HepG2 (cell line): ENCODE results near the gene PSMD3. TPM values are rescaled to one million over a fixed set of nuclear protein-coding genes. Genes with fewer than 3 reads are reported as not detected.

ENCODE experiments used
- EP300 ChIP-seq, 3 experiments: sonication (generic) in 1 of 3; formaldehyde crosslinking in 1 of 3; IDR thresholded peaks; 2 replicates each; pipeline versions ENCODE4 v1.5.1 to v1.6.1; 2011 to 2020; ENCODE audit warnings: low read depth in 2 of 3, low read length in 2 of 3, borderline replicate concordance in 1 of 3, improper control_type of control experiment in 1 of 3, mild to moderate bottlenecking in 1 of 3, missing genetic modification reagents in 1 of 3, moderate library complexity in 1 of 3
- GTF3A ChIP-seq: sonication (generic); formaldehyde crosslinking; conservative IDR thresholded peaks from 2 replicates; pipeline ENCODE4 v1.4.0; 2020; ENCODE audit warnings: mild to moderate bottlenecking, missing genetic modification reagents
- HNRNPLL ChIP-seq: fragments of 200-400 bp; formaldehyde crosslinking; IDR thresholded peaks from 2 replicates; pipeline ENCODE4 v1.6.1; 2017; ENCODE audit warnings: mild to moderate bottlenecking, low read depth, low read length; ENCODE audit not compliant: poor library complexity, severe bottlenecking
- HOXA3 ChIP-seq: sonication (generic); formaldehyde crosslinking; IDR thresholded peaks from 2 replicates; pipeline ENCODE4 v1.5.0; 2020; ENCODE audit warnings: missing genetic modification reagents
- ISX ChIP-seq: sonication (generic); formaldehyde crosslinking; conservative IDR thresholded peaks from 2 replicates; pipeline ENCODE4 v1.5.0; 2020; ENCODE audit warnings: missing genetic modification reagents
- KLF15 ChIP-seq: sonication (generic); formaldehyde crosslinking; IDR thresholded peaks from 2 replicates; pipeline ENCODE4 v1.8.1; 2023; ENCODE audit warnings: borderline replicate concordance, mild to moderate bottlenecking, inconsistent platforms, missing genetic modification reagents, mixed read lengths
- NFKBIZ ChIP-seq: IDR thresholded peaks from 2 replicates; pipeline ENCODE4 v1.6.1; 2018; ENCODE audit warnings: missing genetic modification reagents, missing compliant biosample characterization
- NPAS2 ChIP-seq: sonication (generic); formaldehyde crosslinking; IDR thresholded peaks from 2 replicates; pipeline ENCODE4 v1.8.0; 2022; ENCODE audit warnings: mild to moderate bottlenecking, missing genetic modification reagents, borderline replicate concordance
- RAD21 ChIP-seq: fragments of 450-650 bp; formaldehyde crosslinking; IDR thresholded peaks from 2 replicates; pipeline ENCODE4 v1.5.0; 2020; ENCODE audit warnings: mild to moderate bottlenecking
- TAF1 ChIP-seq: sonication (generic); formaldehyde crosslinking; IDR thresholded peaks from 2 replicates; pipeline ENCODE4 v1.4.0; 2020; ENCODE audit warnings: missing genetic modification reagents
- TARDBP ChIP-seq: sonication (generic); formaldehyde crosslinking; IDR thresholded peaks from 2 replicates; pipeline ENCODE4 v1.8.0; 2022; ENCODE audit warnings: mild to moderate bottlenecking, missing genetic modification reagents
- TBX2 ChIP-seq: sonication (generic); formaldehyde crosslinking; IDR thresholded peaks from 2 replicates; pipeline ENCODE4 v1.5.0; 2020; ENCODE audit warnings: missing genetic modification reagents, mild to moderate bottlenecking, borderline replicate concordance
- ZFAT ChIP-seq: sonication (generic); formaldehyde crosslinking; conservative IDR thresholded peaks from 2 replicates; pipeline ENCODE4 v1.8.1; 2023; ENCODE audit warnings: missing genetic modification reagents, inconsistent platforms
- ZHX1 ChIP-seq: sonication (generic); formaldehyde crosslinking; IDR thresholded peaks from 2 replicates; pipeline ENCODE4 v1.8.1; 2022; ENCODE audit warnings: low read depth, mild to moderate bottlenecking, missing genetic modification reagents
- ZNF501 ChIP-seq: sonication (generic); formaldehyde crosslinking; IDR thresholded peaks from 2 replicates; pipeline ENCODE4 v1.5.1; 2020; ENCODE audit warnings: mild to moderate bottlenecking, moderate library complexity, missing genetic modification reagents
- ZNF510 ChIP-seq: sonication (generic); formaldehyde crosslinking; IDR thresholded peaks from 2 replicates; pipeline ENCODE4 v1.4.0; 2020; ENCODE audit warnings: low read depth, mild to moderate bottlenecking, missing genetic modification reagents
- ZNF883 ChIP-seq: sonication (generic); formaldehyde crosslinking; IDR thresholded peaks from 2 replicates; pipeline ENCODE4 v1.5.1; 2020; ENCODE audit warnings: mild to moderate bottlenecking, missing genetic modification reagents; ENCODE audit errors: not compliant biosample characterization
- polyA plus RNA-seq, 8 experiments: library from polyadenylated mRNA; depleted of rRNA in 3 of 8; stranded (reverse) in 7 of 8; unstranded in 1 of 8; fragments of >200 nt; fragmentation: Illumina TruSeq in 4 of 8; extraction: Trizol in 4 of 8; gene quantifications; 2 replicates each; pipeline versions ENCODE4 v1.2.1 to v1.2.3, GENCODE V29; 2011 to 2016; ENCODE audit warnings: low read depth in 4 of 8, missing spikeins in 1 of 8, mixed read lengths in 1 of 8; ENCODE audit not compliant: insufficient read depth in 1 of 8
- total RNA-seq, 5 experiments: library from RNA; depleted of rRNA; stranded (reverse); fragments of >200 nt; fragmentation: Illumina TruSeq; extraction: Trizol; gene quantifications; 2 replicates each; pipeline ENCODE4 v1.2.3, GENCODE V29; 2016; ENCODE audit warnings: low read depth in 1 of 5

Gene PSMD3
- total and polyA plus RNA-seq, 2 of the 13 experiments (the other 11 are each of a cell fraction or from before 2014, with no cell fraction given): 97.4 to 146 TPM

GRCh38 chr17:39939588-39940419 is 40.8 kb upstream of the PSMD3 start (continued):
- TF ChIP-seq ZNF883 (CRISPR knock-in tag) (peak; percentile 36), TAF1 (CRISPR knock-in tag) (no peak), TARDBP (no peak), NPAS2 (no peak), ZNF510 (no peak), ZFAT (CRISPR knock-in tag) (no peak), GTF3A (no peak), HNRNPLL (no peak), KLF15 (CRISPR knock-in tag) (no peak), TBX2 (CRISPR knock-in tag) (no peak), RAD21 (CRISPR knock-in tag) (peak; percentile 40; the same call in 1 of the 2 replicates), HOXA3 (CRISPR knock-in tag) (no peak), ISX (no peak), ZNF501 (no peak), EP300 (IDR thresholded peaks at IDR 0.05; ENCODE audit: low read depth in 2 of 2, low read length in 2 of 2) (no peak), EP300 (CRISPR knock-in tag; IDR thresholded peaks at IDR 0.05; ENCODE audit: borderline replicate concordance) (peak; percentile 9; the same call in 1 of the 2 replicates), ZHX1 (no peak), NFKBIZ (CRISPR knock-in tag) (no peak)
